HepG2 (cell line): Measurements from ENCODE around the gene ZNF653. TPM values are rescaled to one million over a fixed set of nuclear protein-coding genes. Genes with fewer than 3 reads are reported as not detected.

Experiments
- ATAC-seq: fragments of 200-7000 bp; cut with Tn5 transposase; 3 replicates; pipeline ENCODE4 v1.9.1; 2020; ENCODE audit warnings: mild to moderate bottlenecking, moderate library complexity
- BruUV-seq: library from RNA; stranded (reverse); fragments of 400-500 nt; replicated peaks from 2 replicates; lab custom pipeline; 2021; lab: Mats Ljungman, UMichigan
- CTCF ChIA-PET: fragments of 300-600 bp; formaldehyde crosslinking; extraction: SDS; loops from one replicate; lab custom pipeline; 2021; ENCODE audit warnings: low total read pairs, inconsistent platforms, low intra/inter-chr PET ratio; lab: Yijun Ruan, JAX
- POLR2A ChIA-PET: fragments of 350-600 bp; sonication (Branson Sonifier 250); formaldehyde crosslinking; loops from one replicate; lab custom pipeline; 2020; ENCODE audit warnings: antibody characterized with exemption, inconsistent platforms; lab: Yijun Ruan, JAX
- DNase-seq: peaks from one replicate; pipeline ENCODE4 v3.0.0-alpha.2; 2015; ENCODE audit warnings: low spot score
- FAIRE-seq: peaks from 3 replicates; lab custom pipeline; 2011; peaks lifted over from hg19 to GRCh38; lab: Jason Lieb, UNC
- H2AFZ ChIP-seq: one replicate; pipeline ENCODE4 v1.6.1; 2011; ENCODE audit warnings: low read length, inconsistent platforms
- H3K27ac ChIP-seq: fragments of 300-600 bp; 3 replicates; pipeline ENCODE4 v1.8.0; 2011; ENCODE audit warnings: mixed run types, mild to moderate bottlenecking, mixed read lengths, low read length, inconsistent platforms; ENCODE audit not compliant: insufficient read depth; ENCODE audit errors: extremely low read length
- H3K27me3 ChIP-seq, 2 experiments: fragments of 200-600 bp in 1 of 2; 2 replicates in 1 of 2; 3 replicates in 1 of 2; pipeline versions ENCODE4 v1.6.0 to v1.8.0; 2011; ENCODE audit warnings: low read length in 2 of 2, mild to moderate bottlenecking in 2 of 2, moderate library complexity in 2 of 2, inconsistent platforms in 1 of 2; ENCODE audit not compliant: insufficient read depth in 2 of 2, control insufficient read depth in 1 of 2
- H3K36me3 ChIP-seq, 2 experiments: fragments of 200-600 bp in 1 of 2; replicated peaks in 1 of 2; 2 replicates in 1 of 2; 3 replicates in 1 of 2; pipeline versions ENCODE4 v1.5.1 to v1.8.0; 2011; ENCODE audit warnings: low read length in 2 of 2, inconsistent platforms in 1 of 2; ENCODE audit not compliant: insufficient read depth in 2 of 2, control insufficient read depth in 1 of 2
- H3K4me1 ChIP-seq: 2 replicates; pipeline ENCODE4 v1.5.1; 2012; ENCODE audit warnings: low read length, inconsistent platforms; ENCODE audit not compliant: insufficient read depth
- H3K4me2 ChIP-seq: 2 replicates; pipeline ENCODE4 v1.6.0; 2011; ENCODE audit warnings: low read depth, low read length, inconsistent platforms
- H3K4me3 ChIP-seq, 3 experiments: fragments of 200-600 bp in 1 of 3; sonication (generic), shearing (Covaris generic) in 1 of 3; replicated peaks in 1 of 3; 2 replicates each; pipeline ENCODE4 v1.5.1; 2011 to 2016; ENCODE audit warnings: low read length in 3 of 3, inconsistent platforms in 2 of 3, low read depth in 2 of 3, mild to moderate bottlenecking in 2 of 3, control low read depth in 1 of 3, mixed read lengths in 1 of 3; ENCODE audit not compliant: insufficient read depth in 1 of 3
- H3K79me2 ChIP-seq: one replicate; pipeline ENCODE4 v1.6.1; 2011; ENCODE audit warnings: low read length, inconsistent platforms; ENCODE audit not compliant: insufficient read depth
- H3K9ac ChIP-seq: 2 replicates; pipeline ENCODE4 v1.6.0; 2011; ENCODE audit warnings: mild to moderate bottlenecking, low read depth, low read length, inconsistent platforms; ENCODE audit not compliant: insufficient read depth
- H3K9me3 ChIP-seq: 2 replicates; pipeline ENCODE4 v1.5.1; 2012; ENCODE audit warnings: mild to moderate bottlenecking, low read length
- H4K20me1 ChIP-seq: 2 replicates; pipeline ENCODE4 v1.6.0; 2011; ENCODE audit warnings: inconsistent platforms, mild to moderate bottlenecking, low read length, moderate library complexity; ENCODE audit not compliant: insufficient read depth
- AGO2 ChIP-seq: fragments of 200-400 bp; formaldehyde crosslinking; optimal IDR thresholded peaks from 2 replicates; pipeline ENCODE3; 2017; ENCODE audit warnings: mild to moderate bottlenecking, low read depth, low read length, moderate library complexity
- AKNA ChIP-seq: sonication (generic); formaldehyde crosslinking; IDR thresholded peaks from 2 replicates; pipeline ENCODE4 v1.4.0; 2020; ENCODE audit warnings: missing genetic modification reagents, borderline replicate concordance
- ELF3 ChIP-seq: IDR thresholded peaks from 2 replicates; pipeline ENCODE4 v1.6.1; 2016; ENCODE audit warnings: missing genetic modification reagents, missing compliant biosample characterization
- PRDM4 ChIP-seq: sonication (generic); formaldehyde crosslinking; IDR thresholded peaks from 2 replicates; pipeline ENCODE4 v1.9.0; 2021; ENCODE audit warnings: missing genetic modification reagents, borderline replicate concordance
- RCOR2 ChIP-seq: IDR thresholded peaks from 2 replicates; pipeline ENCODE4 v1.6.1; 2016; ENCODE audit warnings: missing biosample characterization, missing genetic modification reagents
- ZFP37 ChIP-seq: sonication (generic); formaldehyde crosslinking; IDR thresholded peaks from 2 replicates; pipeline ENCODE4 v1.4.0; 2020; ENCODE audit warnings: missing genetic modification reagents, borderline replicate concordance
- ZNF362 ChIP-seq: sonication (generic); formaldehyde crosslinking; IDR thresholded peaks from 2 replicates; pipeline ENCODE4 v1.4.0; 2020; ENCODE audit warnings: missing genetic modification reagents, mild to moderate bottlenecking, borderline replicate concordance
- WGBS: methylation state at CpG from one replicate; pipeline ENCODE4 v1.1.6; 2017; ENCODE audit warnings: low lambda C conversion rate; 5-methylcytosine and 5-hydroxymethylcytosine counted together
- in situ Hi-C: cut with HindIII; loops from 2 replicates; pipeline ENCODE4 v1.10.0; 2017; ENCODE audit warnings: low pct_unique_long_range_greater_than_20kb; ENCODE audit not compliant: extremely low pct_ligation_motif_present
- intact Hi-C: fragments of 100-400 bp; cut with micrococcal nuclease; formaldehyde crosslinking; loops from one replicate; pipeline ENCODE4 v1.10.0; 2022; ENCODE audit not compliant: unreplicated experiment
- polyA plus RNA-seq, 8 experiments: library from polyadenylated mRNA; depleted of rRNA in 3 of 8; stranded (reverse) in 7 of 8; unstranded in 1 of 8; fragments of >200 nt; fragmentation: Illumina TruSeq in 4 of 8; extraction: Trizol in 4 of 8; gene quantifications; 2 replicates each; pipeline versions ENCODE4 v1.2.1 to v1.2.3, GENCODE V29; 2011 to 2016; ENCODE audit warnings: low read depth in 4 of 8, missing spikeins in 1 of 8, mixed read lengths in 1 of 8; ENCODE audit not compliant: insufficient read depth in 1 of 8
- total RNA-seq, 5 experiments: library from RNA; depleted of rRNA; stranded (reverse); fragments of >200 nt; fragmentation: Illumina TruSeq; extraction: Trizol; gene quantifications; 2 replicates each; pipeline ENCODE4 v1.2.3, GENCODE V29; 2016; ENCODE audit warnings: low read depth in 1 of 5

ZNF653 gene
- total and polyA plus RNA-seq, 2 of the 13 experiments (the other 11 are each of a cell fraction or from before 2014, with no cell fraction given): 4.7 to 7.1 TPM

- H3K4me2 ChIP-seq: no peak overlapping the region
- H2AFZ ChIP-seq: no peak overlapping the region
- no peak for TF ChIP-seq ZNF362 (CRISPR knock-in tag)
- TF ChIP-seq PRDM4 (CRISPR knock-in tag): no peak
- TF ChIP-seq AGO2: peak; percentile 44
- intact Hi-C loops: no loop called here
- ChIA-PET CTCF (no interaction called here), POLR2A (no interaction called here)
- 98% methylated on average over 19 of the region's 20 CpGs for WGBS
- H3K79me2 ChIP-seq: no peaks in the 10 kb centered on the region
- no peak for ATAC-seq
- no peaks in the 10 kb centered on the region for H3K4me1 ChIP-seq
- H3K27me3 ChIP-seq: no peaks in the 10 kb centered on the region; a peak in 1 of 5 replicates
- no peak overlapping the region for H3K27ac ChIP-seq
- BruUV-seq: no TSS peak
- no peaks in the 10 kb centered on the region for H3K9me3 ChIP-seq
- H3K9ac ChIP-seq: no peak overlapping the region
- H4K20me1 ChIP-seq: no peaks in the 10 kb centered on the region
- peaks cover 5 to 37% of the 10 kb centered on the region in 2 experiments; a peak in 4 of 5 replicates for H3K36me3 ChIP-seq
- no peak for DNase-seq
- FAIRE-seq: no peak
- in situ Hi-C loops: no loop called here
- no peak overlapping the region for H3K4me3 ChIP-seq
Measured at GRCh38 chr19:11513946-11514345, 8.3 kb upstream of the ZNF653 start.

- Histone ChIP-seq H3K9ac (no peak overlapping the region), H3K27me3 (no peaks in the 10 kb centered on the region), H3K4me2 (no peak overlapping the region), H3K79me2 (no peaks in the 10 kb centered on the region), H3K36me3 (peaks cover 5 to 23% of the 10 kb centered on the region in 2 experiments; a peak in 3 of 5 replicates), H3K9me3 (no peaks in the 10 kb centered on the region), H3K27ac (no peak overlapping the region), H3K4me1 (peaks cover 12% of the 10 kb centered on the region), H4K20me1 (no peaks in the 10 kb centered on the region), H2AFZ (no peak overlapping the region), H3K4me3 (no peak overlapping the region)
- FAIRE-seq: no peak
- ChIA-PET CTCF (no interaction called here), POLR2A (no interaction called here)
- no TSS peak for BruUV-seq
- no peak for DNase-seq
- intact Hi-C loops: no loop called here
- WGBS: 99% methylated on average over 8 of the region's 8 CpGs
- in situ Hi-C loops: no loop called here
- no peak for ATAC-seq
- TF ChIP-seq ZFP37 (CRISPR knock-in tag) (no peak), ELF3 (no peak), RCOR2 (CRISPR knock-in tag) (no peak), AKNA (CRISPR knock-in tag) (no peak)
Measured at GRCh38 chr19:11510444-11510843, 4.8 kb upstream of the ZNF653 start.
